HEK293 (cell line): ENCODE measurements around the gene PIK3R3.

ENCODE experiments used
- CTCF ChIP-seq: fragments of 450-650 bp; formaldehyde crosslinking; IDR thresholded peaks from 2 replicates; pipeline ENCODE4 v1.5.1; 2016; ENCODE audit warnings: missing biosample characterization, missing genetic modification characterization
- ELK4 ChIP-seq: IDR thresholded peaks from 2 replicates; pipeline ENCODE4 v1.6.1; 2011; ENCODE audit warnings: mild to moderate bottlenecking, low read depth, low read length, borderline replicate concordance
- MYNN ChIP-seq: fragments of 450-650 bp; formaldehyde crosslinking; IDR thresholded peaks from 2 replicates; pipeline ENCODE4 v1.5.1; 2016; ENCODE audit warnings: missing biosample characterization, missing genetic modification characterization, borderline replicate concordance
- PATZ1 ChIP-seq: fragments of 450-650 bp; formaldehyde crosslinking; IDR thresholded peaks from 2 replicates; pipeline ENCODE4 v1.5.1; 2016; ENCODE audit warnings: missing biosample characterization, missing genetic modification characterization
- PRDM2 ChIP-seq: fragments of 450-650 bp; formaldehyde crosslinking; IDR thresholded peaks from 2 replicates; pipeline ENCODE4 v1.5.1; 2016; ENCODE audit warnings: missing biosample characterization, missing genetic modification characterization, borderline replicate concordance
- RBAK ChIP-seq: fragments of 450-650 bp; formaldehyde crosslinking; IDR thresholded peaks from 2 replicates; pipeline ENCODE4 v1.5.1; 2016; ENCODE audit warnings: missing biosample characterization, missing genetic modification characterization
- SCRT2 ChIP-seq: fragments of 450-650 bp; formaldehyde crosslinking; IDR thresholded peaks from 2 replicates; pipeline ENCODE4 v1.5.1; 2016; ENCODE audit warnings: missing biosample characterization, missing genetic modification characterization
- SP2 ChIP-seq: fragments of 450-650 bp; formaldehyde crosslinking; IDR thresholded peaks from 2 replicates; pipeline ENCODE4 v1.5.1; 2016; ENCODE audit warnings: missing biosample characterization, missing genetic modification characterization
- ZIC2 ChIP-seq: fragments of 450-650 bp; formaldehyde crosslinking; IDR thresholded peaks from 2 replicates; pipeline ENCODE4 v1.5.1; 2016; ENCODE audit warnings: missing biosample characterization, missing genetic modification characterization
- ZNF155 ChIP-seq: fragments of 450-650 bp; formaldehyde crosslinking; IDR thresholded peaks from 2 replicates; pipeline ENCODE4 v1.5.1; 2016; ENCODE audit warnings: missing biosample characterization, missing genetic modification characterization
- ZNF501 ChIP-seq: fragments of 450-650 bp; formaldehyde crosslinking; IDR thresholded peaks from 2 replicates; pipeline ENCODE4 v1.5.1; 2016; ENCODE audit warnings: missing biosample characterization, missing genetic modification characterization
- ZNF558 ChIP-seq: fragments of 450-650 bp; formaldehyde crosslinking; IDR thresholded peaks from 2 replicates; pipeline ENCODE4 v1.5.1; 2016; ENCODE audit warnings: missing biosample characterization, missing genetic modification characterization
- ZNF654 ChIP-seq: fragments of 450-650 bp; formaldehyde crosslinking; IDR thresholded peaks from 2 replicates; pipeline ENCODE4 v1.5.1; 2016; ENCODE audit warnings: low read depth, missing biosample characterization, missing genetic modification characterization
- ZNF660 ChIP-seq: fragments of 450-650 bp; IDR thresholded peaks from 2 replicates; pipeline ENCODE4 v1.5.1; 2018; ENCODE audit warnings: missing biosample characterization, mild to moderate bottlenecking, missing genetic modification characterization

GRCh38 chr1:45994423-45994822, 138.0 kb downstream of the PIK3R3 start:
- TF ChIP-seq ZIC2 (tag by site-specific recombination) = no peak
- no peak for TF ChIP-seq SP2
- TF ChIP-seq RBAK = no peak
- TF ChIP-seq ZNF558 (tag by site-specific recombination) = no peak
- no peak for TF ChIP-seq CTCF
- no peak for TF ChIP-seq ZNF654 (tag by site-specific recombination)
- TF ChIP-seq MYNN (tag by site-specific recombination) = no peak
- no peak for TF ChIP-seq ZNF155 (tag by site-specific recombination)
- no peak for TF ChIP-seq ELK4
- no peak for TF ChIP-seq ZNF660
- TF ChIP-seq ZNF501 (tag by site-specific recombination) = no peak
- no peak for TF ChIP-seq PRDM2 (tag by site-specific recombination)
- no peak for TF ChIP-seq PATZ1
- no peak for TF ChIP-seq SCRT2
